HG03135 (cell line): ENCODE data around the gene RRP9.

ENCODE experiments used
- ATAC-seq: cut with Tn5 transposase; IDR thresholded peaks from one replicate; pipeline ENCODE4 v1.9.1; 2021; ENCODE audit warnings: mild to moderate bottlenecking, moderate library complexity; ENCODE audit not compliant: unreplicated experiment

The RRP9 gene

GRCh38 chr3:51971350-51971749 is 29.6 kb upstream of the RRP9 start:
- ATAC-seq = no peak

- no peak for ATAC-seq
Measured at GRCh38 chr3:51970606-51971300, 29.0 kb upstream of the RRP9 start.

- ATAC-seq = no peak
Measured at GRCh38 chr3:51969841-51970240, 28.1 kb upstream of the RRP9 start.

- no peak for ATAC-seq
Measured at GRCh38 chr3:51968883-51969678, 27.4 kb upstream of the RRP9 start.

GRCh38 chr3:51968170-51968775 is 26.6 kb upstream of the RRP9 start:
- ATAC-seq = no peak

- ATAC-seq = no peak
Measured at GRCh38 chr3:51967384-51968169, 25.9 kb upstream of the RRP9 start, which contains the start of gene PCBP4. Gene PCBP4, minus strand, starts transcription at chr3:51967454. Its CDS starts 6,214 bp downstream, at chr3:51961240.

GRCh38 chr3:51966922-51967383 is 25.2 kb upstream of the RRP9 start:
- ATAC-seq = no peak

- no peak for ATAC-seq
Measured at GRCh38 chr3:51966486-51966885, 24.8 kb upstream of the RRP9 start.

- ATAC-seq = no peak
Measured at GRCh38 chr3:51966016-51966415, 24.3 kb upstream of the RRP9 start.

GRCh38 chr3:51964521-51964920 is 22.8 kb upstream of the RRP9 start:
- no peak for ATAC-seq

GRCh38 chr3:51963951-51964451 is 22.3 kb upstream of the RRP9 start:
- ATAC-seq = no peak

- no peak for ATAC-seq
Measured at GRCh38 chr3:51962854-51963530, 21.3 kb upstream of the RRP9 start.

- ATAC-seq = no peak
Measured at GRCh38 chr3:51961602-51962569, 20.2 kb upstream of the RRP9 start.

GRCh38 chr3:51961011-51961410 is 19.3 kb upstream of the RRP9 start:
- ATAC-seq = no peak

GRCh38 chr3:51960386-51960785 is 18.7 kb upstream of the RRP9 start:
- ATAC-seq = no peak

GRCh38 chr3:51959651-51960050 is 17.9 kb upstream of the RRP9 start:
- ATAC-seq = no peak

GRCh38 chr3:51958603-51959521 is 17.2 kb upstream of the RRP9 start:
- no peak for ATAC-seq
